ENCODE measurements around the gene TRABD2B.

The TRABD2B gene

GRCh38 chr1:47997289-47998200 lies at the start of gene TRABD2B:
Gene TRABD2B (minus strand): TSS chr1:47997385.
- Histone ChIP-seq H3K36me3 (ENCODE audit: control insufficient read depth, insufficient read depth, low read length, severe bottlenecking) (no peaks in the 10 kb centered on the region), H3K9ac (ENCODE audit: low read length) (peak within 1 kb of the TSS; percentile 73), H3K4me3 (ENCODE audit: low read length) (peak within 1 kb of the TSS; percentile 75), H3K27me3 (replicated peaks; ENCODE audit: control insufficient read depth, insufficient read depth, low read length) (peaks cover 24% of the 10 kb centered on the region), H3K9me3 (ENCODE audit: control insufficient read depth, low read length) (no peaks in the 10 kb centered on the region), H3K4me1 (ENCODE audit: control insufficient read depth, insufficient read depth, low read length) (peaks cover 12% of the 10 kb centered on the region)
- DNase-seq (ENCODE audit: low read depth) = peak; percentile 87

DNA sequence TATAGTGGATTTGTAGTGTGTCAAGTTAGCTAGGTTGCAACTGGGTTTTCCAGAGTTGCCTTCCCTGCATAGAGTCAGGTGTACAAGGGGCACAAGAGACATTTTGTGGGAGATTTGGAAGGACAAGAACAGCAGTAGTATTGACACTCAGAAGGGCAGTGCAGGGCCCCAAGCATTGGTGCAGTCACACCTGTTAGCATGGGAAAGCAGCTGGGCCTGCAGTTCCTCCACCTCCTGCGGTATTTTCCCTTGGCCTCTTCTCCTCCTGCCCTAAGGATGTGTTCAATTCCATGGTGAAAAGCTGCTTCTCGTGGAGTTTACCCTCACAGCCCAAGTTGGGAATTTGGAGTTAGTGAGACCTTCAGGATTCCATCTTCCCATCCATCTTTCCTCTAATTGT lies 47.1 kb upstream of the TRABD2B start:
- H3K36me3 ChIP-seq (ENCODE audit: control insufficient read depth, insufficient read depth, low read length, severe bottlenecking) = no peaks in the 10 kb centered on the region
- DNase-seq (ENCODE audit: low read depth) = no peak
- H3K4me3 ChIP-seq (ENCODE audit: low read length) = no peak overlapping the region
- no peak overlapping the region for H3K9ac ChIP-seq (ENCODE audit: low read length)
- no peaks in the 10 kb centered on the region for H3K9me3 ChIP-seq (ENCODE audit: control insufficient read depth, low read length)
- peaks cover 17% of the 10 kb centered on the region for H3K27me3 ChIP-seq (replicated peaks; ENCODE audit: control insufficient read depth, insufficient read depth, low read length)
- H3K4me1 ChIP-seq (ENCODE audit: control insufficient read depth, insufficient read depth, low read length) = peaks cover 39% of the 10 kb centered on the region

DNA sequence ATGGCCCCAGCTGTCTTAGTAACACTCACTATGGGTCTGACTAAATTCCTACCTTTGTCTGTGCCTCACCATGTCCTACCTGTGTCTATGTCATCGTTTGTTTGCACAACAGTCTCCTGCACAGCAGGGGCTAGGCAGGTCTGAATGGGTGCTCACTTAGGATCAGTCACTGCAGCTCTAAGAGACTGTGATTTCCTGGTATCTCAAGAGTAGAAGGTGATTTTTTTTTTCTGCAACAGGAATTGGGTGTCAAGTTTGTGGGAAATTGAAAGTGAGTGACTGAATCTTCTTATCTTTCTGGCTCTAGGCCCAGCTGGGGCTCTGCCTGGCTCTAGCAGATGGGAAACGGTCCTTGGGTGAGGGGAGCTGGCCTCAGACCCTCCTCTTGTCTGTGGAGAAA lies 46.4 kb upstream of the TRABD2B start:
- no peaks in the 10 kb centered on the region for H3K36me3 ChIP-seq (ENCODE audit: control insufficient read depth, insufficient read depth, low read length, severe bottlenecking)
- H3K9me3 ChIP-seq (ENCODE audit: control insufficient read depth, low read length) = no peaks in the 10 kb centered on the region
- no peak for DNase-seq (ENCODE audit: low read depth)
- H3K4me3 ChIP-seq (ENCODE audit: low read length) = no peak overlapping the region
- no peak overlapping the region for H3K9ac ChIP-seq (ENCODE audit: low read length)
- peaks cover 17% of the 10 kb centered on the region for H3K27me3 ChIP-seq (replicated peaks; ENCODE audit: control insufficient read depth, insufficient read depth, low read length)
- H3K4me1 ChIP-seq (ENCODE audit: control insufficient read depth, insufficient read depth, low read length) = peaks cover 32% of the 10 kb centered on the region

DNA sequence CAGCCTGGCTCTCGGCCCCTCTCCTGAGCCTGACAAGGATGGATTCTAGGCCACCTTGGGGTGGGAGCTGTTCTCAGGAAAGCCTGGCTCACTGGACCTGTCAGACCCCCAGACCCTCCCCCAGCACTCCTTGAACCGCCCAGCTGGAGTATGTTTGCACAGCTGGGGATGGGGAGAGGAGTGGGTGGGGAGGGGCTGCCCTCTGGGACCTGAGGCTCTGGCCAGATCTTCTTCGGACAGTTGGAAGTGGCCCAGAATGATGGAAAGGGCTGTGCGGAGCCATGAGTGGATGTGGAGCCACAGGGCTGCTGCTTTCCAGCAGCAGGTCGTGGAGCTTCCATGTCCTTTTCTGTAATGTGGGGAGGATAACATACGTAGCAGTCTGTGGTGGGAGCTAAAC lies 43.0 kb upstream of the TRABD2B start:
- no peak overlapping the region for H3K4me3 ChIP-seq (ENCODE audit: low read length)

DNA sequence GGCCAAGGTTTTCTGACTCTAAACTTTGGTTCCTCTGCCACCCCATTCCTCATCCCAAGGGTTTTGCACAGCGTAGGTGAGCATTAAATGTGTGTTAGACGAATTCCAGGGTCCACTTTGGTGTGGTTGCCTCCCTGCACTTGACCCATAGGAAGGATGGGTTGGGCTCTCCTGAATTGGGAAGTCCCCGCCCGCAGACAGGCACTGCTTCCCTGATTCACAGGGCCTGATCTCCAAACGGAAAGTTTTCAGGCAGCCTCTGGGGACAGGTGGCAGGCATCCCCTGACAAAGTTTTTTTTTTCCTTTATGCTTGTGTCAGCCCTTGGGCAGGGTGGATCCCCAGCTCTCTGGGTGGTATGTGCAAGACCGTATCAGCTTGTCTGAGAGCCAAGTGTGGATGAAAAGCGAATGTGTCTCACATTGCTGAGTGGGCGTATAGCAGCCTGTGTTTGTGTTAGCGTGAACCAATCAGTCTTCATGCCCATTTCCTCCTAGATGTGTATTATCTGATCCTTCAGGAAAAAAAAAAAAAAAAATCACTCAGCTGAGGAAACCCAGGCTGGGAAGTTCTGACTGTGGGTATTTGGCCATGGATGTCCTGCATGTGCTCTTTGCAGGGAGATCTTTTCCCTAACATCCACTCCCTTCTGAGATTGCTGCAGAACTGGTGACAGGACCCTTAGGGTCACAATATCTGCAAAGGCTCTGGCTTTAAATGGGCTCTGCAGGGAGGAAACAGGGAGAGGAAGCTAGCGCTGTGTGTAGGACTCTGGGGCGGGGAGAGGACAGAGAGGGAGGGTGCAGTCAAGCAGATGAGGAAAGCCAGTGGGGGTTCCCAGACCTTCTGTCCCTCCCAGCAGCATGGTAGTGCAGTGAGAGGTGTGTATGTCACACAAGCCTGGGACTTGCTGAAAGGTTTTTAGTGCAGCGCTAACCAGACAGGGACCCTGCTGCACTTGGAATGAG lies 42.2 kb upstream of the TRABD2B start:
- peaks cover 17% of the 10 kb centered on the region for H3K27me3 ChIP-seq (replicated peaks; ENCODE audit: control insufficient read depth, insufficient read depth, low read length)
- H3K36me3 ChIP-seq (ENCODE audit: control insufficient read depth, insufficient read depth, low read length, severe bottlenecking) = no peaks in the 10 kb centered on the region
- peaks cover 9% of the 10 kb centered on the region for H3K4me1 ChIP-seq (ENCODE audit: control insufficient read depth, insufficient read depth, low read length)
- no peak overlapping the region for H3K9ac ChIP-seq (ENCODE audit: low read length)
- no peak overlapping the region for H3K4me3 ChIP-seq (ENCODE audit: low read length)
- peak; percentile 19 for DNase-seq (ENCODE audit: low read depth)
- H3K9me3 ChIP-seq (ENCODE audit: control insufficient read depth, low read length) = no peaks in the 10 kb centered on the region

More for the DNA sequence above, 43.0 kb upstream of the TRABD2B start:
- Histone ChIP-seq H3K4me1 (ENCODE audit: control insufficient read depth, insufficient read depth, low read length) (peaks cover 9% of the 10 kb centered on the region), H3K9ac (ENCODE audit: low read length) (no peak overlapping the region), H3K36me3 (ENCODE audit: control insufficient read depth, insufficient read depth, low read length, severe bottlenecking) (no peaks in the 10 kb centered on the region), H3K9me3 (ENCODE audit: control insufficient read depth, low read length) (no peaks in the 10 kb centered on the region), H3K27me3 (replicated peaks; ENCODE audit: control insufficient read depth, insufficient read depth, low read length) (peaks cover 17% of the 10 kb centered on the region)
- DNase-seq (ENCODE audit: low read depth) = no peak

DNA sequence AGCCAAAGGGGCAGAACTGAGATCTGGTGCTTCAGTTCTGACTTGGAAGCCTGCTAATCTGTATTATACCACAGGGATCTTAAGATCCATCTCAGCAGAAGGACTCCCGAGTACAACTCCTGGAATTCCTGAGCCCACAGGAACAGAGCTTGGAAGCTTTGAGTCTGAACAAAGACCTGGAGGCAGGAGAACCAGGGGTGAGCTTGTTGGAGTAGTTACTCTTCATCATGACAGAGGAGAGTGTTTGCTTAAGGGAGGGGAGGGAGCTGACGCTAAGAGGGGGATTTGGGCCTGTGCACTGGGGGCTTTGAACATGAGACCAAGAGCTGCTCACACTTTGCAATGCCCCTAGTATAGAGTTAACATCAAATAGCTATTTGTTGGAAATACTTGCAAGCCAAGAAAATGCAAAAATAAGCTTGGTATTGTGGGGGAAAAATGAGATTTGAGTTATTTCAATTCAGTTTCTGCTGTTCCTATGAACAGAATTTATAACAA lies 41.1 kb upstream of the TRABD2B start:
- H3K36me3 ChIP-seq (ENCODE audit: control insufficient read depth, insufficient read depth, low read length, severe bottlenecking) = no peaks in the 10 kb centered on the region
- DNase-seq (ENCODE audit: low read depth) = no peak
- H3K9me3 ChIP-seq (ENCODE audit: control insufficient read depth, low read length) = no peaks in the 10 kb centered on the region
- H3K9ac ChIP-seq (ENCODE audit: low read length) = no peak overlapping the region
- H3K4me1 ChIP-seq (ENCODE audit: control insufficient read depth, insufficient read depth, low read length) = peaks cover 9% of the 10 kb centered on the region
- no peak overlapping the region for H3K4me3 ChIP-seq (ENCODE audit: low read length)
- peaks cover 19% of the 10 kb centered on the region for H3K27me3 ChIP-seq (replicated peaks; ENCODE audit: control insufficient read depth, insufficient read depth, low read length)

DNA sequence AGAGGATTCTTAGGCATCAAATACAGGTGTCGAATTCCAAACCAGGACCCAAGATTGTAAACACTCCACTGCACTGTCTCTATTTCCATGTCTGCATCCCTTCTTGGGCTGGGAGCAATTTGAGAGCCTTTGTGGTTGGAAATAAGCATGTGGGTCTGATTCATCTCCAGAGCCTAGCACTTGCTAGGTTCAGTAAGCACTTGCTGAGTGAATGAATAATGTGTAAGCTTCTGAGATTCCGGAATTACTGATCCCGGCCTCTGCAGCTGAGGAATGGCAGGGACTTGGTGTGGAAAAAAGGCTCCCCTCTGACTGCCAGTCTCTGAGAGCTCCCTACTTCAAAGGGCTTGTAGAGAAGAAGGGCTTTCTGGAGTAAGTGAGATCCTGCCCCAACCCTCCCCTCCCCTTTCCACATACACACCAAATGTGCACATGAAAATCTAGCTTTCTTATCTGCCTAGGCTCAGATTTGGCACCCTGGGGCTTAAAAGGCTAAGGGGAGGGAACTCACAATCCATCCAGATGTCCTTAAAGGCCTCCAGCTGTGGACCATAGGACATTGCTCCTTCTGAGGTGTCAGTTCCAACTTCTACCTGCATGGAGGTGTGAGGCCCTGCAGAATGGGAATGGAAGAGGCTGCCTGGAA lies 39.6 kb upstream of the TRABD2B start:
- H3K36me3 ChIP-seq (ENCODE audit: control insufficient read depth, insufficient read depth, low read length, severe bottlenecking) = no peaks in the 10 kb centered on the region
- H3K9me3 ChIP-seq (ENCODE audit: control insufficient read depth, low read length) = no peaks in the 10 kb centered on the region
- peaks cover 10% of the 10 kb centered on the region for H3K4me1 ChIP-seq (ENCODE audit: control insufficient read depth, insufficient read depth, low read length)
- no peak overlapping the region for H3K4me3 ChIP-seq (ENCODE audit: low read length)
- no peak overlapping the region for H3K9ac ChIP-seq (ENCODE audit: low read length)
- DNase-seq (ENCODE audit: low read depth) = peak; percentile 24
- H3K27me3 ChIP-seq (replicated peaks; ENCODE audit: control insufficient read depth, insufficient read depth, low read length) = peaks cover 17% of the 10 kb centered on the region

DNA sequence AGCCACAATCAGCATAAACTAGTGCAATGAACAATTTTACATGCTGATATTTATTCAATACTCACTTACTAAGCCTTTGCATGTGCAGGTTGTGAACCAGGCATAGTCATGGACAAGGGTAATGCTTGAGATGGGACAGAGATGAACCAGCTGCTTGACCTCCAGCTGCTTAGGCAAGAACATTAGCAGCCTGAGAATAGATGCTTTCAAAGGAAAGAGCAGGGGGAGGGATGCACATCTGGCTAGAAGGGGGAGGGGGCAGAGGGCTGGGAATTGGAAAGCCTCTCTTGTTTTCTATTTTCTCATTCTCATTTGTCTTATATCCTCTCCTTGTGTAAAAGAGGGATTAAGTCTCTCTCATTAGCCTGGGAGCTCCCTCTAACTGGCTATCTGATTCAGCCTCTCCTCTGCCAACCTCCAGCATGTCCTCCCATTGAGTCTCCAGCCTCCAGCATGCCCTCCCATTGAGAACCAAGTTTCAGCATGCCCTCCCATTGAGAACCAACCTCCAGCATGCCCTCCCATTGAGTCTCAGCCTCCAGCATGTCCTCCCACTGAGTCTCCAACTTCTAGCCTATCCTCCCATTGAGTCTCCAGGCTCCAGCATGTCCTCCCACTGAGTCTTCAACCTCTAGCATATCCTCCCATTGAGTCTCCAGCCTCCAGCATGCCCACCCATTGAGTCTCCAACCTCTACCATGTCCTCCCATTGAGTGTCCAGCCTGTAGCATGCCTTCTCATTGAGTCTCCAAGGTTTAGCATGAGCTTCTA lies 38.4 kb upstream of the TRABD2B start:
- H3K9me3 ChIP-seq (ENCODE audit: control insufficient read depth, low read length) = no peaks in the 10 kb centered on the region
- no peak overlapping the region for H3K4me3 ChIP-seq (ENCODE audit: low read length)
- H3K27me3 ChIP-seq (replicated peaks; ENCODE audit: control insufficient read depth, insufficient read depth, low read length) = peaks cover 6% of the 10 kb centered on the region
- DNase-seq (ENCODE audit: low read depth) = no peak
- peaks cover 22% of the 10 kb centered on the region for H3K4me1 ChIP-seq (ENCODE audit: control insufficient read depth, insufficient read depth, low read length)
- H3K9ac ChIP-seq (ENCODE audit: low read length) = no peak overlapping the region
- no peaks in the 10 kb centered on the region for H3K36me3 ChIP-seq (ENCODE audit: control insufficient read depth, insufficient read depth, low read length, severe bottlenecking)

GRCh38 chr1:48033495-48034045 lies 36.4 kb upstream of the TRABD2B start:
- H3K9ac ChIP-seq (ENCODE audit: low read length) = no peak overlapping the region
- H3K4me1 ChIP-seq (ENCODE audit: control insufficient read depth, insufficient read depth, low read length) = peaks cover 15% of the 10 kb centered on the region
- DNase-seq (ENCODE audit: low read depth) = no peak
- peaks cover 5% of the 10 kb centered on the region for H3K27me3 ChIP-seq (replicated peaks; ENCODE audit: control insufficient read depth, insufficient read depth, low read length)
- no peaks in the 10 kb centered on the region for H3K36me3 ChIP-seq (ENCODE audit: control insufficient read depth, insufficient read depth, low read length, severe bottlenecking)
- no peaks in the 10 kb centered on the region for H3K9me3 ChIP-seq (ENCODE audit: control insufficient read depth, low read length)
- H3K4me3 ChIP-seq (ENCODE audit: low read length) = no peak overlapping the region

DNA sequence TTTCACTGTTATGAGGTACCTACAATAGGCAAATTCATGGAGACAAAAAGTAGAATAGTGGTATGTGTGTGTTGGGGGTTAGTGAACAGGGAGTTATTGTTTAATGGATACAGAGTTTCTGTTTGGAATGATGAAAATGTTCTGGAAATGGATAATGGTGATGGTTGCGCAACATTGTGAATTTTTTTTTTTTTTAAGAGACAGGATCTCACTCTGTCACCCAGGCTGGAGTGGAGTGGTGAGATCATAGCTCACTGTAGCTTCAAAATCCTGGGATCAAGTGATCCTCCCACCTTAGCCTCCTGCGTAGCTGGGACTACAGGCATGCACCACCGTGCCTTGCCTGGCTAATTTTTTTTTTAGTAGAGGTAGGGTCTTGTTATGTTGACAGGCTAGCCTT lies 34.5 kb upstream of the TRABD2B start:
- Histone ChIP-seq H3K9me3 (ENCODE audit: control insufficient read depth, low read length) (no peaks in the 10 kb centered on the region), H3K36me3 (ENCODE audit: control insufficient read depth, insufficient read depth, low read length, severe bottlenecking) (no peaks in the 10 kb centered on the region), H3K9ac (ENCODE audit: low read length) (no peak overlapping the region), H3K27me3 (replicated peaks; ENCODE audit: control insufficient read depth, insufficient read depth, low read length) (peaks cover 5% of the 10 kb centered on the region), H3K4me1 (ENCODE audit: control insufficient read depth, insufficient read depth, low read length) (peaks cover 15% of the 10 kb centered on the region), H3K4me3 (ENCODE audit: low read length) (no peak overlapping the region)
- peak; percentile 14 for DNase-seq (ENCODE audit: low read depth)

All from adipocyte (in vitro differentiated cells).